GM03348 (cell line): Measurements from ENCODE around the gene AIMP2.
"Not testable (repeated sequence)": the region's sequence is repeated elsewhere in the genome, so short reads cannot be mapped to it uniquely, and the experiment has no call there.

Experiments
- DNase-seq: peaks from one replicate; pipeline ENCODE4 v3.0.0; 2012; ENCODE audit warnings: low spot score

The AIMP2 gene

DNA sequence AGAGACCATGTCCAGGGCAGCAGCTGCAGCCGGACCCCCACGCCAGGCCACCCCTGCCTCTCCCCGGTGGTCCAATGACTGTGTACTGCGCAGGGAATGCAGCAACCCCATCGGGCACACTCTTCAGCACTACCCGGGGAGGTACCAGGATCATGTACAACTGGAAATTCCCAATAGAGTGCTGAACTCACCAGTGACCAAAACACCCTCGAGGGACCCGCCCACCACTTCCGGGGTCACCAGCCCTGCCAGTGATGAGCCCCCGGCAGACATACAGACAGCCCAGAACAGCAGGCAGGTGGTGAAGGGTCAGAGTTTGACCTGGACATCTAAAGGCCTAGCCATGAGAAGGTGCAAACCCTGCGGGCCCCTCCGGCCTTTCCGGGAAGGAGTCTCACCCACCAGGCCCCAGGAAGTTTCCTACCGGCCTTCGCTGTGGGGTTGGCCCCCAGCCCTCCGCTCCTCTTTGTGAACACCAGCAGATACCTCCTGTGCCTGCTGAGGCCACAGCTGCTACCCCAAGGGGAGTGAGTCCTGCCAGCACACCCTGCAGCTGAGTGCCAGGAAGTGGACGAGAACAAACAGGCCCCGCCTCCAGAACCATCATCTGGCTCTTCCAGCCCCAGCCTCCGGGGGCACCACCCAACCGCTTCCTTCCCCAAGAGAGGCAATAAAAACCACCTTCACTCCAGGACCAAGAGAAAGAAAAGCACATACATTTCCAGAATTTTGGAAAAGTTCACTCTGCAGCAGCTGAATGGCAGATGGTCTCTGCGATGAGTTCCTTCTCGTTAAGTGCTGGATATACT lies 17.1 kb downstream of the AIMP2 start:
- peak; percentile 49 for DNase-seq

- no peak for DNase-seq
These were observed 17.8 kb downstream of the AIMP2 start for GRCh38 chr7:6026820-6027311.

GRCh38 chr7:6027806-6028365 lies 18.8 kb downstream of the AIMP2 start:
- no peak for DNase-seq

GRCh38 chr7:6028563-6028962 lies 19.5 kb downstream of the AIMP2 start:
- no peak for DNase-seq

GRCh38 chr7:6030988-6031387 lies 21.9 kb downstream of the AIMP2 start, which contains the start of gene ANKRD61:
ANKRD61 (plus strand) TSS chr7:6031376; CDS start chr7:6031376, 0 bp downstream.
- no peak for DNase-seq

GRCh38 chr7:6031567-6031966 lies 22.5 kb downstream of the AIMP2 start:
- no peak for DNase-seq

DNA sequence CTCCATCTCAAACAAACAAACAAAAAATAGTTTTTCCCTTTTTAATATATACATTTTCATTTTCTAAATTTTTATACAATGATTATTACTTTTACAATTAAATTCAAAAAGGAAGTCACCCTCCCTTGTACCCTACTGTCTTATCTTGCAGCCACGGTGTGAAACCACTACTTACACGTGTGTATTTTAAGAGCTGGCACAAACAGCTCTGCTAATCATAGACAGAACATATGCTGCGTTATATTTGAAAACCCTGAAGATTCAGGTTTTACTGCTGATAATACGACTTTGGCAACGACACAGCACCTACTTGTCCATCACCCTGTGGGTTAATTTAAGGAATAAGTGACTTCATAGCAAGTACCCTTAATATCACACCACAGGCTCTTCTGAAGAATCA lies 23.1 kb downstream of the AIMP2 start:
- no peak for DNase-seq

- no peak for DNase-seq
These were observed 23.6 kb downstream of the AIMP2 start for GRCh38 chr7:6032641-6033040.

DNA sequence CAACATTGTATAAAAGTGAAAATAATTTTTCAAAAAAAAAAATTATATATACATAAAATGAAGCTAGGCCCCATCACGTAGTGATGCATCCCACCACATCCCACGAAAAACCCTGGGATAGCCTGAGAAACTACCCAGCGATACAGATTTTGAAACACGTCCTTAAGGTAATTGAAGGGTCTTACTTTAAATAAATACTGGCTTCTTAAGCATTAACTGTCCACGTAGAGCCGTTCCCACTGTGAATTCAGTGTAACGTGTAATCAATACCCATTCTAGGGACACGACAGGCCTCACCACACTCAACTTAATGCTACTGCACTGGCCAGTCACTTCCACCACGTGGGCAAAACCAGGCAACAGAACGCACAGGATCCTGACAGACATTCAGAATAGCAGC lies 26.1 kb downstream of the AIMP2 start:
- DNase-seq, result no peak

DNA sequence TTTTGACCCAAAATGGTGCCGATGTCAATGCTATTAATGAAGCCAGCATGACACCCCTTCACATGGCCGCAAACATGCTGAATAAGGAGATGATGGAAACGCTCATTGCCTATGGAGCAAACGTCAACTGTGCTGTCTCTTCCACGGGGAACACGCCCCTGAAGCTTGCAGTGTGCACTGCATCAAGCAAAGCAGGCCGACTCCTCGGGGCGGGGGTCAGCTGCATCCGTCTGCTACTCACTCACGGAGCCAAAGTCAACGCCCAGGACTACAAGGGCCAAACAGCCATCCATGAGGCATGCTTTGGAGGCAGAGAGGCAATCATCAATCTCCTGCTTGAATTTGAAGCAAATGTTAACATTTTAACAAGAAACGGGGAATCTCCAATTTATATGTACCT lies 26.6 kb downstream of the AIMP2 start:
- DNase-seq, result no peak

DNA sequence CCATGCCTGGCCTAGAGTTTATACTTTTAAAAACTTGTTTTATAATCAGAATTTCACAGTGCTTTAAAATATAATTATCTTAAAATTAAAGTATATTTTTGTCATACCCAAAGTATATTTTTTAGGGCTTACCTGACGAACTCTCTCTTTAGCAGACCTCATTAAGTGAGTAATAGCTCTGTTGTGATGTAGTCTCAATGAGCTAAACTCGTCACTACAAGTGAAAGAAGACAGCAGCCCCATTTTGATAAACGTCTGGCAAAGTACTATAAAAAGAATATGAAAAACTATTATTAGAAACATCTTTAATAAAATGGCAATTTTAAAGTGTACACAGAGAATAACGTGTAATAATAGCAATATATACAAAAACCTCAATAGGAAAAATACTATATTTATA lies 40.7 kb downstream of the AIMP2 start:
- no peak for DNase-seq

DNA sequence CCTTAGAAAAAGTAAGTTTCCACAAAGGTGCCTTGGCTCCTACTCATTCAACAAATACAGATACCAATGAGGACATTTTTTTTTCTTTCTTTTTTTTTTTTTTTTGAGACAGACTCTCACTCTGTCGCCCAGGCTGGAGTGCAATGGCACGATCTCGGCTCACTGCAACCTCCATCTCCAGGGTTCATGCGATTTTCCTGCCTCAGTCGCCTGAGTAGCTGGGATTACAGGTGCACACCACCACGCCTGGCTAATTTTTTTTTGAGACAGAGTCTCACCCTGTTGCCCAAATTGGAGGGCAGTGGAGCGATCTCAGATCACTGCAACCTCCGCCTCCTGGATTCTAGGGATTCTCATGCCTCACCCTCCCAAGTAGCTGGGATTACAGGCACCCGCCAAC lies 42.1 kb downstream of the AIMP2 start:
- DNase-seq, result not testable (repeated sequence)

DNA sequence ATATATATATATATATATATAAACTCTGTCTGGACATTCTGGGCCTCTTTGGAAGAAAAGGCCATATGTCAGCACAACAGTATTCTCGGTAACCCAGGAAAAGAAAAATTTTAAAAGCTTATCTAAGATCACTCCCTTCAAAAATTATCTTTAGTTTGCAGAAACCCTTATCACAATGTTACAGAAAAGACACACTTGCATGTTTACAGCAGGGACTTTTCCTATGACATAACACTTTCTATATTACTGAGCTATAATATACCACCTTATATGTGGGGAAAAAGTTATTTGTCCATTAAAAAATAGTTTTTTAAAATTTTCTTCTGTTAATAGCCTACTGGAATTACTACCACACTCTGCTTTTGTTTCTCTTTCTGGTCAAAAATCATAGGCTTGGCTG lies 47.5 kb downstream of the AIMP2 start:
- DNase-seq, result no peak

GRCh38 chr7:6057316-6058129 lies 48.5 kb downstream of the AIMP2 start:
- DNase-seq, result no peak

GRCh38 chr7:6059941-6060340 lies 50.9 kb downstream of the AIMP2 start:
- not testable (repeated sequence) for DNase-seq

DNA sequence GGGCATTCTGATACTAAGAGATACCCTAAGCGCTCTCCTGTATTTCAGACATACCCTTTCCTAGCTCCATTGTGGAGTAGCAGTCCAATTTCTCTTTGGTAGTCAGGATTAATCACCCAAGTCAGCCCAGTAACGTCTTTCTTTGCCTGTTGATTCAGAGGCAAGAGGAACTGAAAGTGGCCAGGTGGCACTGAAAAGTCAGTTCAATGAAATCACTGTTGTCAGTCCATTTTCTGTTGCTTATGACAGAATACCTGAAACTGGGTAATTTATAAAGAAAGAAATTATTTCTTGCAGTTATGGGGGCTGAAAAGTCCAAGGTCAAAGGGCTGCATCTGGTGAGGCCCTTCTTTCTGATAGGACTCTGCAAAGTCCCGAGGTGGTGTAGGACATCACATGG lies 62.3 kb downstream of the AIMP2 start:
- DNase-seq, result no peak
